ENCODE results near the gene MAP2K6.
"Not testable (repeated sequence)": the region's sequence is repeated elsewhere in the genome, so short reads cannot be mapped to it uniquely, and the experiment has no call there.

MAP2K6 gene

GRCh38 chr17:69457603-69458002, 43.1 kb downstream of the MAP2K6 start:
- no peak for DNase-seq

DNA sequence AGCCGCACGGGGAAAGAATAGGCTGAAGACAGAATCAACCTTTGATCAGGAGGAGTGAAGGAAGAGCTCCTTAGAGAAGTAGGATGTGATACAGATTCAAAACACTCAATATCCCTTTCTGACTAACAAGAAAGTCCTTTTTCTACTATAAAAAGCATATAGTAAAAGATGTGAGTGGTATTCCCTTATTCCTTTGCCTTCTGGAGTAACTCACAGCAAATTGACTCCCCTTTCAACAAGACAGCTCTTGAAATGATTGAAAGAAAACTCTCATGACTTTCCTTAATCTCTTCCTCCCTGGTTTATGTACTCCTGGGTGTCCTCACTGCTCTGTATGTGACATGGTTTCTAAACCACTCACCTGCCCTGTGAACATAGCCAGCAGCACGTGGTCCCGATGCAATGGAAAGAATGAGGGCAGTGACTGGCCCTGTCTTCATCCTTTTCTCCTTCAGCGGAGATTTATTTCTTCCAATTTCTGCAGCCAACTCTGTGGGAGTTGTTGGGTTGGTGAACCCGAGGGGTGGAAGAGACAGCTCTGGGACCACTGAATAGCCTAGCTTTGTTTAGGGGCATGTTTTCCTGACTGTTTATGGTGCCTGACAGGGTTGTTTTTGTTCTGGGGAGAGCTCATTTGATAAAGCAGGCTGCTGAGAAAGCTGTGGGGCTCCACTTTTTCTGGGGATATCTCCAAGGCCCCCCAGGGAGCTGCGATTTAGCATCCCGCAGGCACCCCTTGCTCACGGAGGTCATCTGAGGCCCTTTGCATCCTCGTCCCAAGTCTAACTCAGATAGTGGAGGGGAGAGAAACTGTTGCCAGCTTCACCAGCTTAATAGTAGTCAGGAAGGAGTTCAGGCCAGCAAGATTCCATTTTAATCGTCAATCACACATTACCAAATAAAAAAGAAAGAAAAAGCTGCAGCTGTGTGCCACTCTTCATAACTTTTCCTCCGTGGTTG, 46.7 kb downstream of the MAP2K6 start:
- no peak for DNase-seq

DNA sequence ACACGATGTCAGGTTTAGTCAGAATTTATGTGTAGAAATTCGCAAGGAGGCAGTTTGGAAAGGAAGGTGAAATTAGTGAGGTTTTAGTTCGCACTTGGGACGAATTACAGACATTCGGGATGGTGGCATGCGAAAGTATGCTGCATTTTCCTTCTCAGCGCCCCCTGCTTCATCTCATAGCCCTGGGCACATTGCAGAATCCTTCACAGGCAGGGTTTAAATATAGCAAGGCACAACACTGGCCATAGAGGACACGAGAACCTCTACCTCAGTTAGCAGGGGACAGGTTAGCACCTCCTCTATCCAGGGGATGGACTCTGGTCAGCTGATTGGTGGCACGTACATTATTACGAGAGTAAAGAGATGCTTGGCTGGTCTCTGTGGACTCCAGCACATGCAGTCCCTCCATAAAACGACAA, 47.5 kb downstream of the MAP2K6 start:
- DNase-seq, result no peak

GRCh38 chr17:69462882-69463281, 48.4 kb downstream of the MAP2K6 start:
- no peak for DNase-seq

GRCh38 chr17:69466451-69466850, 52.0 kb downstream of the MAP2K6 start:
- DNase-seq, result no peak

- no peak for DNase-seq
These were observed 52.6 kb downstream of the MAP2K6 start for GRCh38 chr17:69466905-69467667.

DNA sequence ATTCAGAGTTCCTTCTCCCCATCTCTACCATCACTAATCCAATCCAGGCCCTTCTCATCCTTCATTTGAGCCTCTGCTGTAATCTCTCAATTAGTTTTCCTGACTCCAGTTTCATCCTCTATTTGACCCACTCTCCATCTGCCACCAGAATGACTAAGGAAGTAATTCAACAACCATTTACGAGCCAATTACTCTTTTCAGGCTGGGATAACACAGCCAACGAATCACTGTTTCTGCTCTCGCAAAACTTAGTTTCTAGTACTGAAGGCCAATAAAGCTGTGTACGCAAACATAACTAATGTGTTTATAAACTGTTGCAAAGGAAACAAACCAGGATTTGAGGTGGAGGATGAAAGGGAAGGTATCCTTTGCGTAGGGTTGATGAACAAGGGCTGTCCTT, 53.7 kb downstream of the MAP2K6 start:
- no peak for DNase-seq

DNA sequence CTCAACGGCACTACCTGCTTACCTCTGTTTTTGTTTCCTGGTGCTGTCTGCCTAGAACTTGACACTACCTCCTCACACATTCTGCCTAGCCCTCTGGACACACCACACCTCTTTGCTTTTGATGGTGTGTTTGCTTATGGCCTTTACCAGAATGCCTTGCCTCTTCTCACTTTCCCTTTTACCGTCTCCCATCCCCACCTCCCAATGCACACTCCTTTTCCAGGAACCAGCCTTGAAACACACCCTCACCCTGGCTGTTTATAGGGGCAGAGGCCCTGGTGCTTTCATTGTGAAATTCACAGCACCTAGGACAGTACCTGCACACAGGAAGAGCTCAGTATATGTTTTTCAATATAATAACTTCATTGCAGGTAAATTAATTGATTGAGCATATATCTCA, 56.2 kb downstream of the MAP2K6 start:
- DNase-seq, result no peak

DNA sequence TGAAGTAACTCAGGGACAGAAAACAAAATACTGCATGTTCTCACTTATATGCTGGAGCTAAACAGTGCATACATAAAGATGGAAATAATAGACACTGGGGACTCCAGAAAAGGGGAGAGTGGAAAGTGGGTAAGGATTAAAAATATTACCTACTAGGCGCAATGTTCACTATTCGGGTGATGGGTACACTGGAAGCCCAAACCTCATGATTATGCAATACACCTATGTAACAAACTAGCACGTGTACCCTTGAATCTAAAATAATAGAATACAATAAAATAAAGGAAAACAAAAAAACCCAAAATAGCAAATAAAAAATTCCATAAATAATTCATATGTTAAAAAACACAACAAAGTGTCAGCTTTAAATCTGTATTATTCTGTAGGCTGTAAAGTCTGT, 56.9 kb downstream of the MAP2K6 start:
- DNase-seq, result no peak

DNA sequence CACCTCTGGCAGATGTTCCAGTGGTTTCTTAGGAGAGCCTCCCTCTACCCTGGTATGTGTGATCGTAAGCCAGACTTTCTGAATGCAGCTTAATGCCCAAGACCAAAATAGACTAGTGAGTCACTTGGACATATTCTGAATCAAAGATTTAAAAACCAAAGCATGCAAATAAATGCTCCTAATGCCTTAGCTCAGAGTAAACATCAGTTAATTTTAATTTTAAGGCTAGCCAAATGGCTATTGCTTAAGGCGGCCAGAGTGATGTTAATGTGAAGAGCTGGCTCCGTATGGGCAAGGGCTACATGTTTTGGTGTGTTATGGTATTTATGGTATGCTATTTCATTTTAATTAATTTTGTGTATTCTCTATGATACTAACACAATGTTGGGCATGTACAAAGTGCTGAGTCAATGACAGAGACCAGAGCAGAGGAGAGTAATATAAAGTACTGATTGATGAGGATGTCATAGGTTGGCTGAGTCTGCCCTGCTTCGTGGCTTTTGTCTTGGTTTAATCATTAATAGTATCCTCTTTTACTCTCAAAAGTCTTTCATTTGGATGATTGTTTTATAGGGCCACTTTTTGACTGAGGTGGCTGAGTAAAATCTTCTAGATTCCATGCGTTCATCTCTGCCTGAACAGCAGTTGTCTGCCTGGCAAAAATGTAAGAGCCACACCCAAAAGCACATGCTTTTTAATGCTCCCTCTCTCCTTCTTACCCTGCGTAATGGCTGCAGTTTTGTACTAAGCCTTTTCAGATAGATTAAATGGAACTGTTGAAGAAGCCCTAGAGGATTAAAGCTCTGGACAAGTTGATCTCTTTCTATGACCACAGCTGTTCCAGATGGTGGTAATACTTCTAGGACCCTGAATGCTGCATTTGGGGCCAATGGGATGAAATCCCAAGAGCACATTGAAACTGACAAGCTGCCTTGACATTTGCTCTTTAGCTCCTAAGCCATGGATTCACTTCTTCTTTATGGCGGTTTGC, 59.6 kb downstream of the MAP2K6 start:
- no peak for DNase-seq

GRCh38 chr17:69477204-69477902, 62.9 kb downstream of the MAP2K6 start:
- DNase-seq, result no peak

DNA sequence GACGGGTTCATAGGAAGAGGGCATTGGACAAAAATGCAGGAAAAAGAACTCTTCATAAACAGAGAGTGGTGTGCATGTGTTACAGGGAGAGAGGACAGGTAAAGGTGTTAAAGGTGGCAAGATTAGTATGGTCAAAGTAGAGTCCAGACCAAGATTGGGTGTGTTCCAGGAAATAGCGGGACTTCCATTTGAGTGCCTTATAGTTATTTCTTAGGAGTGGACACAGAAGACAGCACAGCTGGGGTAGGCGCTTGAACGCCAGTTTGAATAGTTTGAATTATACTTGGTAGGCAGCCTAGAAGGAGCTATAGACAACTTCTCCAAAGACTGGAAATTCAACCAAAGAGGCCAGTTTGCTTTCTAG, 63.4 kb downstream of the MAP2K6 start:
- no peak for DNase-seq

DNA sequence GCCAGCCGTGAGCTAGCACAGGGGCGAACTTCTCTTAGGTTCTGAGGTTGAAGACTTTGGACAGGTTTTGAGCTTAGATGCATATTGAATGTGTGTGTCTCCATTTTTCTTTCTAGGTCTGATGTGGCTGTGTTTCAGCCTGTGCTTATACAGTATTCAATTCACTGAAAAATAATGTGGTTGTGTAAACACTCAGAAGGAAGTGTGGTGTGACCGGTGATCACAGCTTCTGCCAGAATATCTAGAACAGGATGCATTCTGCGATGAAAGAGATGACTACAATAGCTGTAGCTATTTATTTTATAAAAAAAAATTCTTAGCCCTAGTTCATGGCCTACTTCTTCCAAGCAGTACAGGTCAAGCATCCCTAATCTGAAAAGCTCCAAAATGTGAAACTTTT, 64.4 kb downstream of the MAP2K6 start:
- peak; percentile 2 for DNase-seq

DNA sequence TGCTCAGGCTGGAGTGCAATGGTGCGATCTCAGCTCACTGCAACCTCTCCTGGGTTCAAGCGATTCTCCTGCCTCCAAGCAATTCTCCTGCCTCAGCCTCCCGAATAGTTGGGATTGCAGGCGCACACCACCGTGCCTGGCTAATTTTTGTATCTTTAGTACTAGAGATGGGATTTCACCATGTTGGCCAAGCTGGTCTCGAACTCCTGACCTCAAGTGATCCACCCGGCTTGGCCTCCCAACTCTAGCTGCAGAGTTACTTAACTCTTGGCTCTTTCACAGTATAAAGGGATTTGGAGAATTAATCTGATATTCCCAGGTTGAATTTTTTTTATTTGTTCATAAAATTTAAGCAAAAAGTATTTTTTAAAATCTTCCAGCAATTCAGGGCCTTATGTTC, 65.3 kb downstream of the MAP2K6 start:
- DNase-seq, result not testable (repeated sequence)

- no peak for DNase-seq
These were observed 65.7 kb downstream of the MAP2K6 start for GRCh38 chr17:69480245-69480644.

GRCh38 chr17:69485251-69485661, 70.8 kb downstream of the MAP2K6 start:
- no peak for DNase-seq

- DNase-seq, result no peak
These were observed 71.6 kb downstream of the MAP2K6 start for GRCh38 chr17:69485901-69486643.

DNA sequence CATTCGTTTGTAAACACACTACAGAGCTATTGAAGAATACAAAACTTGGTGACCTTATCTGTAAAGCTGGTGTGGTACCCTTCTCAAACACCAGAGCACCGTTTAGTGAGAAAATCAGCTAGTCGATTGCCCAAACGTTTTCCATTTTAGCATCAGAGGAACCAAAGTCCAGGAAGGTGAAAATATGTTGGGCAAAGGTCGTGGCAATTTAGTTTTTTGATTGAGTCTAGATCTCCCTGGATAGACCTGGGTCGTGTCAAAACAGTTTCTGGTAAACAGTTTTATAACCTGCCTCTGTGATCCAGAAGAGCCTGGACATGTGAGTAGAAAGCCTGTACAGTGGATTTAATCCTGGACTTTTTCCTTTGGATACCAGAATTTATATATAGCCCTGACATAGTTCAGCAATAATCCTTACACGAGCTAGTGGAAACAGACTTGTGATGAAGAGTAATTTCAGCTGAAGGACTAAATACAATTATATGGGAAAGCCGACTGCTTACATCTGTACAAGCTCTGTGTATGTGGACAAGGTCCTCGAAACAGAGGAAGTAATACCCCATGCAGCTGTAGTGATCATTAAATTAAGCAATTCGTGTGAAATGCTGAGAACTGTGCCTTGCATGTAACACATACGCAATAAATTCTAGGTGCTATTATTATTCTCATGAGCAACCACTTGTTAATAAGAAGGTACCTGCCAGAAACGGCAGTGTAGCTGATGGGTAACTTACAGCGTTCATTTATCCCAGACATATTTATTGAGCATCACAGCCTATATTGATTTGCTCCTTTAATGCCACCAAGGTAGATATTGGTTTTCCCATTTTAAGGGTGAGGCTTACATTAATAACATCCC, 72.5 kb downstream of the MAP2K6 start:
- DNase-seq, result no peak

GRCh38 chr17:69489313-69489712, 74.8 kb downstream of the MAP2K6 start:
- no peak for DNase-seq

GRCh38 chr17:69492410-69493071, 78.0 kb downstream of the MAP2K6 start:
- no peak for DNase-seq
